GM19351 (cell line): Measurements from ENCODE around the gene PPY.
"Not testable (repeated sequence)": the region's sequence is repeated elsewhere in the genome, so short reads cannot be mapped to it uniquely, and the experiment has no call there.

ENCODE experiments used
- ATAC-seq: cut with Tn5 transposase; IDR thresholded peaks from one replicate; pipeline ENCODE4 v1.9.1; 2021; ENCODE audit warnings: mild to moderate bottlenecking, moderate library complexity; ENCODE audit not compliant: unreplicated experiment

The PPY gene

DNA sequence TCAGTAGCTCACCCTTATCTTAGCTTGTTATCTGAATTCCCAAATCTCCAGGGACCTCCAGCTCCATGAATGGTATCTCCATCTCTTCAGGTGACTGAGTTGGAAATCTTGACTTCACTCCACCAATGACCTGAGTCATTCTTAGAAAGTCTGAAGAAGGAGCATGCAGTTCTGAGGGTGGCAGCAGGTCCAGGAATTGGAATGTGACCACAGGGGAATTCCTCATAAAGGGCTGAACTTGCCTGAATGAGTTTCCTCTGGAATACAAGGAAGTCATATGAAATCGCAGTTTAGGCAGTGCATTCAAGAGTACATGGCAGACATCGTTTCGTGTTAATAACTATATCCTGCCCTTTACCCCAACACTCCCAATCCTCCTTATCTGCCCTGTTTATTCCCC is 24.0 kb upstream of the PPY start:
- no peak for ATAC-seq

DNA sequence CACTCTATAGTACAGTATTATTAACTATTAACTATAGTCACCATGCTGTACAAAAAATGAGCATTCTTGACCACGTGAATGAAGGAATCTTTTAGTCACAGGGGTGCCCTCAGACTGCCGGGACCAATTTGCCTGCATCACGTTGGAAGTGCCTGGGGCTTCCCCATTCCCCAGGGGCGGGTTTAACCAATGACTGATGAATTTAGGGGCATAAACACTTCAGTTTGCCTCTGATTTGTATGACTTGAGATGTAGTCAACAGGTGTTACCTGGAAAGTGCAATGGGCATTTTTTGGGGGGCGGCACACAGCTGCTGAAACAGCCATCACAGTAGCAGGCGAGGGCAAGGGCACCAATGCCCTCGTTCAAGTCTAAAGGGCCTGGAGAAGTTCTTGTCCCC is 20.2 kb upstream of the PPY start:
- no peak for ATAC-seq

DNA sequence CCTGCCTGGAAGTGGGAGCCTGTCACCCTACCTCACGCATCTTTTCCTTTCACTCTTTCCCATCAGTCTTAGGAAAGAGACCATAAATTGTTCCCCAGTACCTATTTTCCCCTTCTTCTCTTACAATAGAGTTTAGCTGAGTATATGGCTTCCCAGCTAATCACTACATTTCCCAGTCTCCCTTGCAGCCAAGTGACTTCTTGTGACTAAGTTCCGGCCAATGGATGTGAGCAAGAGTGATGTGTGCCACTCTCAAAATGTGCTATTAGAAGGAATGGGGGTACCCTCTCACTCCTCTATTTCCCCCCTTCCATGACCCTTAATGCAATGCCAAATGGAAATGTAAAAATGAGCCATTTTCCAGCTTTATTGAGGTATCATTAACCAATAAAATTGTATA is 19.7 kb upstream of the PPY start:
- no peak for ATAC-seq

DNA sequence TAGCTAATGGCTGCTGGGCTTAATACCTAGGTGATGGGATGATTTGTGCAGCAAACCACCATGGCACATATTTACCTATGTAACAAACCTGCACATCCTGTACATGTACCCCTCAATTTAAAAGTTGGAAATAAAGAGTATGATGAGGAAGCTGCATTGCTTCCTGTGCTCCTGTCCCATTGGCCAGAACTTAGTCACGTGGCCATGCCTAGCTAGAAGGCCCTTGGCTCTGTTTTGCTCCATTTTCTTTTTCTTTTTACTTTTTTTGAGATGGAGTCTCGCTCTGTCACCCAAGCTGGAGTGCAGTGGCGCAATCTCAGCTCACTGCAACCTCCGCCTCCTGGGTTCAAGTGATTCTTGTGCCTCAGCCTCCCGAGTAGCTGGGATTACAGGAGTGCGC is 19.0 kb upstream of the PPY start:
- not testable (repeated sequence) for ATAC-seq

DNA sequence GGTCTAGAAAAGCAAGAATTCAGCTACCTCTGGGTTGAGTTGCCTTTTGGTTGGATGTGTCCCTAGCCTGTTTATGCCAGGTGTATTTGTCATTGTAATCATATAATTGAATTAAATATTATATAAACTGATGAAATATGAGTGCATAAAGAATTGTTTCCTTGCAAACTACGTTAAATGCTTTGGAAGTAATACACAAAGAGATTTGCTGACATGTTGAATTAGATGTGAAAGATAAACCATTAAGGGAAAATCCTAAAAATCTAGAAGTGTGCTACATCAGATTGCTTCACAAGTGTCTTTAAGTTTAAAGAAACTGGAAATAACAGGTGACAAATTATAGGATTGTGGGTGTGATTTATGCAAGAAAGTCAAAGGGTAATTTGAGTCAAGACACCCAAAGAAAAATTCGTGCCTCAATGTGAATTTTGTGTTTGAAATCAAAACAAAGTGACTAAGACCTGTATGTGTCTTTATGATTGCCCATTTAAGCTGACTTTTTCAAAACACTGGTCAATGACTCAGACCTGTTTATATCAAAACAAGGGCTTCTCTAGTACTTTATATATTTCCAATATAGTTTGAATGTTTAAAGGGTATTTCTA is 16.6 kb upstream of the PPY start:
- no peak for ATAC-seq

DNA sequence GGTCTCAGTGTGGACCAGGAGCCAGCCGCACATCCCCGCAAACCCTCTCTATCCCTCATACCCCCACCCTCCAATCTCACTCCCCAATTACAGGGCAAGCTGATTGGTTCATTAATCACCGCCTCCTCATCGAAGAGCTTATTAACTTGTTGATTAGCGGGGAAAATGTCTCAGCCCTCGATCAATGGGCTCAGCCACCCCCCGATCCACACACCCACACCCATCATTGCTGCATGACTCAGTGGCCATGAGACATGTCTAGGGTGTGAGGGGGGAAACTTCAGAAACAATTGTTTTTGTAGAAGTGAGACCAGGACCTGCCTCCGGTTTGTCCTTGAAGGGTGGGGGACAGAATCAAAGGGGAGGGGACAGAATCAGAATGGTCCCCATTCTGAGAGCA is 13.9 kb upstream of the PPY start:
- no peak for ATAC-seq

DNA sequence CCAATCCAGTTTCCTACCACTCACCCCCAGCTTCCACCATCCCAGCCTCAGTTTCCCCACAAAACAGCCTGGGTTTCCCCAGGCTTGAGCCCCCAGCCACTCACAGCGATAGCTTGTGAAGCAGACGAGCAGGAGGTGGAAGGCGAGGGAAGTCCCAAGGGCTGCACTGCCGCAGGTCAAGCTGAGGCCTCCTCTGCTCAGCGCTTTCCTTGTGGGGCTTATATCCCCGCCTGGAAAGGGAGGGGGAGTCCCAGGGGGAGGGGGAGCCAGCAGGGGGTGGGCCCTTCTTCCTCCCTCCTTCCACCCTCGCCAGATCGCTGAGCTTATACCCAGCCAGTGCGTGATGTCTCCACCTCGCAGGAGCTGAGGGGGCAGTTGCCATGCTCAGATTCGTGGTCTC is 11.5 kb upstream of the PPY start, which contains the start of gene PYY:
Gene PYY, minus strand, starts transcription at position 195 of the 400 bp plus-strand sequence. CDS start 457 bp downstream, outside the sequence.
- no peak for ATAC-seq

DNA sequence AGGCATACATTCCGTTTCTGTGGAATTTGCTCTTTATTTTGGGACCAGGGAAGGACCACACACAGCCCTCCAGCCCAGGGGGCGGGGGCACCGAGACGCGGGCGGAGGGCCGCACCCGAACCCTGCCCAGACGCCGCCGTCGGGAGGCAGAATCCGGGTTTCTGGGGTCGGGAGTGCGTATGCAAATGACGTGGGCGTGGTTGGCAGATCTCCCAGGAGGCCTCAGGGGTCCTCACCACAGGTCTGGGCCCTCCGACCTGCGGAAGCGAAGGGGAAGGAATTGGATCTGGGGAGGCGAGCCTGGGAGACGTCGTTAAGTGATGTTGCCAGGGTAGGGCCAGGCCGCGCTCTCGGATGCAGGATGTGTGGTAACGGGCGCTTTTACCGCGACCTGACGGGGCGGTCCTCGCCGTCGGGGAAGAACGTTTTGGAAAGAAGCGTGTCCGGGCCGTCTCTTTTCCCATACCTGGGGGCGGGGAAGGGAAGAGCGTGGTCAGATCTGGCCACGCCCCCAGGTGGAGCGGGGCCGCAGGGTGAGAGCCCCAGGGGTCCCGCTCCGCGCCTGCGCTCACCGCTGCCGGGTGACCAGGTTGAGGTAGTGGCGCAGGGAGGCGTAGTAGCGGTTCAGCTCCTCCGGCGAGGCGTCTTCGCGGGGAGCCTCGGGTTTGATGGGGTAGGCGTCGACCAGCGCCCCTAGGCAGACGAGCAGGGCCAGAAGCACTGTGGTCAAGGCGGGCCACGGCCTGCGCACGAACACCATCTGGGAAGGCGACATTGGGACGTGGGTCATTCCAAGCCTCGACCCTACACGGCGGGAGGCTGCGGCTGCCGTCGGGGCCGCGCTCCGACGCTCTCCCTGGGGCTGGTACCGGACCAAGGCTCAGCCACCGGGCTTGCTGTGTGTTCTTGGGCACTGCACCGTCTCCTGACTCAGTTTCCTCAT is 10.7 kb upstream of the PPY start:
- no peak for ATAC-seq

DNA sequence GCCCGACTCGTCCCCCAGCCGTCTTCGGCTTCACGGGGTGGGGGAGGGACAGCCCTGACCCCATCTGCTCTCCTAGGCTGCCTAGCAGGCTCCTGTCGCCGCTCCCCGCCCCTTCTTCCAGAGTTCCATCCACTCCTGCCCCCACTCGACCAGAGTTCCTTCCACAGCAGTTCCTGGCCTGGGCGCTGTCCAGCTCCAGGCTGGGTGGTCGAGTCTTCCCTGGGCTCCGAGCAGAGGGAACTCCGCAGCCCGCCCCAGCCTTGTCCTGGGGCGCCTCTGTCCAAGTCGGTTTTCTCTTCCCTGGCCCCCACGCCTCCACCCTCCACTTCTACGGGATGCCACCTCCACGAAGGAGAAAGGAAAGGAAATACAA is 10.1 kb upstream of the PPY start:
- ATAC-seq = no peak

DNA sequence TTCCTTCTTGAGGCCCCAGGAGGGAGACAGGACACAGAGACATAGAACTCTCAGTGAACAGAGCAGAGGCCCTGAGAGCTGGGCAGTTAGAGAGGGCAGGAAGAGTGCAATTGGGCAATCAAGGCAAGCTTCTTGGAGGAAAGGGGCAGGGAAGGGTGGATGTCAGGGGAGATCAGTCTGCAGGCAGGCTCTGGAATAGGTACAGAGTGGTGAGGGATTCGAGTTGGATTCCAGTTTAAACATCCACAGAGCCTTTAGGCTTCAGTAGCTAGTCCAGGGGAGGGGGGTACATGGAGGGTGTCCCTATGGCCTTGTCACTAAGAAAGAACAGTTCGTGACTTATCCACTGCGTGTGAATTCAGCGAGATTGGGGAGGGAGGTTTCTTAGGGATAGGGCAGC is 9.5 kb upstream of the PPY start:
- ATAC-seq = no peak

DNA sequence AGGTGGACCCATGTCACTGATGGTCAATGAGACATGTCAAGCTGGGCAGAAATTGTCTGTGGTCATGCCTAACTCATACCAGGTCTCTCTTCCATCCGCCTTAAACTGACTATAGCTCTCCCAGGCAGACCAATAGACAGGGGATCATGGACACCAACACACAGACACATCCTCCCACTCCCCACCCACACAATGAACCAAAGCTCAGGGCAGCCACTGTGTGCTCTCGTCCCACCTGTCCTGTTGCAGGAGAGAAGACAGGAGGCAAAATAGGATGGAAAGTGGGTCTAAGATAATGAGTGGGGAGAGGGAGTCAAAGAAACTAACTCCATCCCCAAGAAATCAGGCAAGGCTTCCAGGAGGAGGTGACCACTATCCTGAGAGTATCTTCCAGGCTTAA is 8.3 kb upstream of the PPY start:
- no peak for ATAC-seq

DNA sequence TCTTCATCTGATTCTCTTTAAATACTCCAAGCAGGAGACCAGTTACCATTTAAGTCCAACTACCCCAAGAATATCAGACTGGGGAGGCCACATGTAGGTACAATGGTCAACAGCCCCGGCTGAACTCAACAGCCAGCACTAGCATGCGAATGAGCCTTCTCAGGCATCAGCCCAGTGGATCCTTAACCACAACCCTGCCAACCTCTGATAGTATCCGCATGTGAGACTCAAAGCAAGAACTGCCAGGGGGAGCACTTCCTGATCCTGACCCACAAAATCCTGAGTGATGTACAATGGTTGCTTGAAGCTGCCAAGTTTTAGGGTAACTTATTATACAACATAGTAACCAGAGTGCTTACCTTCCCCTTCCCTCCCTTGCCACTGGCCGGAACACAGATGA is 7.5 kb upstream of the PPY start:
- no peak for ATAC-seq

DNA sequence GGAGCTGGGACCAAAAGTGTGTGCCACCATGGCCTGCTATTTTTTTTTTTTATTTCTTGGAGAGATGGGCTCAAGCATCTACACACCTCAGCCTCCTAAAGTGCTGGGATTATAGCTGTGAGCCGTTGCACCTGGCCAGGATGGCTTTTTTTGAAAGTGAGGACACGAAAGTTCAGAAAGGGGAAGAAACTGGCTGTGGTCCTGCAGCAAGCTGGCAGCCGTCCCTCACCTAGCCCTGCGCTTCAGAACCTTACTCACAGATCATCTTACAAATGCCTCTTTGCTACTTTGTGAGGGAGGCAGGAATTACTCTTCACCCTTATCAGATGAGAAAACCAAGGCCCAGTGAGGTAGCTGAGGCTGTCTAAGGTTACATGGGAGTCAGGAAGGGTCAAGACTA is 4.5 kb upstream of the PPY start:
- ATAC-seq = no peak

DNA sequence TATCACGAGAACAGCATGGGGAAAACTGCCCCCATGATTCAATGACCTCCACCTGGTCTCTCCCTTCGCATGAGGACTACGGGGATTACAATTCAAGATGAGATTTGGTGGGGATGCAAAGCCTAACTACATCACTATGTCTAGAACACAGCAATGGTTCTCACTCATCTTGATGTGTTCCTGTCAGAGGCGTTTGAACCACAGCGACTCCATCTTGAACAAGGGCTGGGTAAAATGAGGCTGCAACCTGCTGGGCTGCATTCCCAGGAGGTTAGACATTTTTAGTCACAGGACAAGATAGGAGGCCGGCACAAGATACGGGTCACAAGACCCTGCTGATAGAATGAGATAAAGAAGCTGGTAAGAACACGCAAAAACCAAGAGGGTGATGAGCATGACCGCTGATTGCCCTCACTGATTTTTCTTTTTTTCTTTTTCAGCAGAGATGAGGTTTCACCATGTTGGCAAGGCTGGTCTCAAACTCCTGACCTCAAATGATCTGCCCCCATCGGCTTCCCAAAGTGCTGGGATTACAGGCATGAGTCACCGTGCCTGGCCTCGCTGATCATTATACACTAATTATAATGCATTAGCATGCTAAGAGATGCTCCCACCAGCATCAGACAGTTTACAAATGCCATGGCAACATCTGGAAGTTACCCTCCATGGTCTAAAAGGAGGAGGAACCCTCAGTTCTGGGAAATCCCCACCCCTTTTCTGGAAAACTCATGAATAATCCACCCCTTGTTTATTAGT is 3.0 kb upstream of the PPY start:
- no peak for ATAC-seq

DNA sequence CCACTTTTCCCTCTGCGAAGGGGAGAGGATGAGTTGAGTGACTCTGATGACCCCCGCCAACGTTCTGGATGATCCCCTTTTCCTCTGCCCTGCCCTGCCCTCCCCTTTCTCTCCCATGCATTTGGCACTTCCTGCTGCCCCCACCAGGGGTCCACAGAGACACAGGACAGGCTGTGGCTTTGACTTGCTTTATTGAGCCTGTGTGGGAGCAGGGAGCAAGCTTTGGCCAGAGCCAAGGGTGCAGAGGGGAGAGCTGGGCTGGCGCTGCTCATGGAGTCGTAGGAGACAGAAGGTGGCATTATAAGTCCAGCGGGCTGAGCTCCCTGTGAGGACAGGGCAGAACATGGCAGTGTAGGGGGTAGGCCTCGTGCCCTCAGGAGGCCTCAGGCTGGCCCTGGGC is 1.6 kb downstream of the PPY start:
- ATAC-seq = no peak

DNA sequence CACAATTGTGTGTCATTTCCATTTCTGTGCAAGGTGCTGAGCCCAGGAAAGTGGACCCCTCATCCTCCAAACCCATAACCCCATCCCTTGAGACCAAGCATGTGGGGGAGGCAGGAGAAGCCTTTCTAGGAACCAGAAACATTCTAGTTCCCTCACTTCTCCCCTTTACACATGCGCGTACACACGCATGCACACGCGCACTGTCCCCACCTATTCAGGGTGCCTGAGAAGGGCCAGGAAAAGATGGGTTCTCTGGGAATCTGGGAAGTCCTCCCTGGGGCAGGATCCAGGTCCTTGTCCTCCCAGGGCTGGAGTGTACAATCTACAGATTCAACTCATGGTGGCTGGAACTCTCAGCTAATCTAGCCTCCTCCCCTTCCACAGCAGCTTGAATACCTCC is 2.4 kb downstream of the PPY start:
- no peak for ATAC-seq

DNA sequence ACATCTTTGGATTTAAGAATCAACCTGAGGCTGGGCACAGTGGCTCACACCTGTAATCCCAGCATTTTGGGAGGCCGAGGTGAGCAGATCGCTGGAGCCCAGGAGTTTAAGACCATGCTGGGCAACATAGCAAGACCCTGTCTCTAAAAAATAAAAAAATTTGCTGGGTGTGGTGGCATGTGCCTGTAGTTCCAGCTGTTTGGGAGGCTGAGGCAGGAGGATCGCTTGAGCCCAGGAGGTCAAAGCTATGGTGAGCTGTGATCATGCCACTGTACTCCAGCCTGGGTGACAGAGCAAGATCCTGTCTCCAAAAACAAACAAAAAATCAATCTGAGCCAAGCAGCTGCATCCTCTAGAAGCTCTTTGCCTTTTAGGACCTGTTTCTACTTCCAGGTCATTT is 2.8 kb downstream of the PPY start:
- ATAC-seq = not testable (repeated sequence)

DNA sequence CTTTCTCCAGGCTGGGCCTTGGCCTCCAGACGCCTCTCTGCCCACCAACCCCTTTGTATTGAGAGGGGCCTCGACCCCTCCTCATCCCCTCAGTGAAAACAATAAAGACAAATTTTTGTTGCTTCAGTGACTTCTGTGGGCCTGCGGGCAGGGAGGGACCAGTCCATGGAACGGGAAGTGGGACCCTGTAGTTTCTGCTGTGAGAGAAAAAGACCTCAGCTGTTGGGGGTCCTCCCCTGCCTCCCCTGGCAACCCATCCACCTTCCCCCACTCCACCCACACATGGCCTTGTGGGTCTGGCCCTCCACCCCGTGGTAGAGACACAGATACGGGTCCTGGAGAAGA is 3.5 kb downstream of the PPY start:
- no peak for ATAC-seq

DNA sequence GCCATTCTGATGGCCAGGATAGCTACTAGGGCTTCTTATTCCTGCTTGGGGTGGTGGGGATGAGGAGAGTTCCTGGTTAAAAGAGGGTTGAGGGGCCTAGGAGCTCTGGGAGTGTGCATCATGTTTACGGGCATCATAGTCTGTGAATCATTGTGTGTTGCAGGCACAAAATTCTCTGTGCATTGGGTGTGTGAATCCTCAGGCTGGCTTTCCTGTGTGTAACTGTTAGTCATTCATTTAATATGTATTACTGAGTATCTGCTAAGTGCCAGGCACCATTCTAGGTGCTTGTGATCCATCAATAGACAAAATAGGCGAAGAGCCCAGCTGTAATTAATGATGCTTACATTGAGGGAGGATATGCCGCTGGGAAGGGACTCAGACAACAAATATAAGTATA is 5.8 kb downstream of the PPY start:
- ATAC-seq = no peak

DNA sequence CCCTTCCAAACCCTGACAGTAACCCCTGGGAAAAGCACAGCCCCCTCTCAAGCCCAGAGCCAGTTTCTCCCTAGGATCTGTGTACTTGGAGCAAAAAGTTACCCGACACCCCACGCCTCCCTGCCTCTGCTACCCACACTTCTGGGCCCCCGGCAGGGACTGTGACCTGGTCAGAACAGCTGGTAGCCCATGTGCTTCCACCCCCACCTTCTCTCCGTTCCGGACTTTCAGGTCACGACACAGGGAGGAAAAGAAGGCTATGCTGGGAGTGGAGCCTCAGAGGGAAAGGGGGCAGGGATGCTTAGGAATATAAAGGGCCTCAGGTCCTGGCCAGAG is 6.4 kb downstream of the PPY start:
- ATAC-seq = no peak

DNA sequence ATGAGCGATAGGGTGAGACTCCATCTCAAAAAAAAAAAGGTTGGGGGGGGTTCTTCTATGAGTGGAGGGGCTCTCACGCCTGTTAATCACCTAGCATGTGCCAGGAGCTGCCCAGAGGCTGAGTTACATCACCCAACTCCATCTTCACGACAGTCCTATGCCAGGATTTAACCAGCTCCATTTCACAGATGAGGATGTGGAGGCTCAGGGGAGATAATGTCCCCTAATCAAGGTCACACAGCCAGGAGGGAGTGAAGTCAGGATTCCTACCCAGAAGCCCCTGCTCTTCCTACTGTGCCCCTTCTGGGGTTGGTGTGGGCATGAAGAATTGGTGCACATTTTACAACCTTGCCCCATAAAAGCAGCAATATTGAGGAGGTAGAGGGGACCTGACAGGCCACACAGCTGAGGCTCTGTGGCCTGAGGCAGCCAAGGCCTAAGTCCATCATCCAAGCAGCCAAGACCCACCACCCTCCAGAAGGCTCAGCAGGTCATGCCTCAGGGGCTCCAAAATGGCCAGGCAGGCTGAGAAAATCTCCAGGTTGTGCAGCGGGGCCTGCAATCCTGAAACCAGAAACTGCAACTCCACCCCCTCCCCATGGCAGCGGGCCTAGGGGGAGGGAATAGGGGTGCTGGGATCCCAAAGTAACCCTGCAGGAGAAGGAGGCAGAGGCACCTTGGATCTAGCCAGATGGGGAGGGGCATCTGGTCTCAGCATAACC is 6.9 kb downstream of the PPY start:
- no peak for ATAC-seq
